Measurements from ENCODE around the gene ALDH18A1. TPM values are rescaled to one million over a fixed set of nuclear protein-coding genes. Genes with fewer than 3 reads are reported as not detected.

ALDH18A1 gene
- total and polyA plus RNA-seq, 2 of the 8 experiments (the other 6 are each of a cell fraction or from before 2014, with no cell fraction given), result 59.6 to 128 TPM

- TF ChIP-seq ATF3 (IDR thresholded peaks at IDR 0.05; ENCODE audit: insufficient read depth, low read depth, low read length) (no peak), POLR2A (IDR thresholded peaks at IDR 0.05; ENCODE audit: control extremely low read depth in 1 of 2, low read depth in 2 of 2, low read length in 2 of 2) (no peak), ZNF274 (IDR thresholded peaks at IDR 0.05; ENCODE audit: borderline replicate concordance, extremely low read depth, low read length) (no peak)
Observed at GRCh38 chr10:95694665-95695064, 38.2 kb upstream of the ALDH18A1 start (continued).

Data from H1 (cell line).